HG03442 (cell line): Measurements from ENCODE around the gene TMC8.

Experiments
- ATAC-seq: cut with Tn5 transposase; IDR thresholded peaks from one replicate; pipeline ENCODE4 v1.9.1; 2021; ENCODE audit warnings: mild to moderate bottlenecking, moderate library complexity; ENCODE audit not compliant: unreplicated experiment

Gene TMC8

DNA sequence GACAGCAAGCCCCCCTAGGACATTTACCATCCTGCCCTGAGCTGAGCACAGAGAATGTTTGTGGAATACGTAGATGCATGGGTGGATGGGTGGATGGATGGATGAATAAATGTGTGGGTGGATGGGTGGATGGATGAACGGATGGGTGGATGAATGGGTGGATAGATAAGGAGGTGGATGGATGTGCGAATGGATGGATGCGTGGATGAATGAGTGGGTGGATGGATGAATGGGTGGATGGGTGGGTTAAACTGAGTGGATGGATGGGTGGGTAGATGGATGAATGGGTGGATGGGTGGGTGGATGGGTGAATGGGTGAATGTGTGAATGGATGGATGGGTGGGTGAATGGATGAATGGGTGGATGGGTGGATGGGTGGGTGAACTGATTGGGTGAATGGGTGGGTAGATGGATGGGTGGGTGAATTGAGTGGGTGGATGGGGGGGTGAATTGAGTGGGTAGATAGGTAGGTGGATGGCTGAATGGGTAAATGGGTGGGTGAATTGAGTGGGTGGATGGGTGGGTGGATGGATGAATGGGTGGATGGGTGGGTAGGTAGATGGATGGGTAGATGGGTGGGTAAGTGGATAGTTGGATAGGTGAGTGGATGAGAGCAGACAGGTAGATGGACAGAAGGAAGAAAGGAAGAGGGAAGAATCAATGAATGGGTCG is 7.2 kb upstream of the TMC8 start:
- ATAC-seq = no peak

DNA sequence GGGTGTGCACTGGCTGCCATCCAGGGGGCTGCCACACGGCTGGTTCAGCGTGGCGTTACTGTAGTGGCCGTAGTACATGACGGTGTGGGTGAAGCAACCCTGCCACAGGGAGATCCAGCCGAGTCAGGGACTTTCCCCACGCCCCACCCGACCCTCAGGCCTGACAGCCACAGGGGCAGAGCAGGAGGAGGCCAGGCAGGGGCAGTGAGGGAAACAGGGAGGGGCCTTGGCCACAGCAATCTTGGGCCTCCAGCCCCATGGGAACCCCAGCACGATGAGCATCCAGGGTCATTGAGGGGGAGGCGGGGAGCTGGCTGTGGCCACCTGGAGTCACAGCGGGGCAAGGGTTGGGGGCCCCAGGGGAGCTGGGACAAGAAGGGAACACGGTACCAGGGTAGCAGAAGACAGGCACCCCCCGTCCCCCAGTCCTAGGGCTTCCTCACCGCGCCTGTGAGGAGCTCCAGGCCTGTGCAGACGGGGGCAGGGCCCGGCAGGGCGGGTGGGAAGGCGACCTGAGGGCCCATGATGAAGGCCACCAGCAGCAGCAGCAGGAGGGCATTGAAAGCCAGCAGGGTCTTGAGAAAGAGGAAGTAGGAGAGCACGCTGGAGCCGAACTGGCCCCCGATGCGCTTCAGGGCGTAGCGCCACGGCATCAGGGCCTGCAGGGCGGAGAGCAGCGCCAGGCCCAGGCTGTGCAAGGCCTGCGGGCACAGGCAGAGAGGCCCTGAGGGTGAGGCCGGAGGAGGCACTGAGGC is 6.3 kb upstream of the TMC8 start:
- ATAC-seq = no peak

DNA sequence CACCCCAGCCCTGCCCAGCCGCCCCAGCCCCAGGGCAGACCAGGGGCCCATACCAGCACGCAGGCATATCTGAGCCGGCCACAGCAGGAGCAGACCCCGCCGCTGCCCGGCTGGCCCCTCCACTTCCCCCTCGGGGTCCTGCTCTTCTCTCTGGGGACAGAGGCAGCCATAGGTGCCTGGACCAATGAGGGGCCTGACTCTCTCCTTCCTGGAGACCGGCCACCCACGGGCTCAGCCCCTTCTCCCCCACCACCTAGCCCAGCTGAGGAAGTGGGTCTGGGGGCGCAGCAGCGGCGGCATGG is 5.8 kb upstream of the TMC8 start:
- no peak for ATAC-seq

DNA sequence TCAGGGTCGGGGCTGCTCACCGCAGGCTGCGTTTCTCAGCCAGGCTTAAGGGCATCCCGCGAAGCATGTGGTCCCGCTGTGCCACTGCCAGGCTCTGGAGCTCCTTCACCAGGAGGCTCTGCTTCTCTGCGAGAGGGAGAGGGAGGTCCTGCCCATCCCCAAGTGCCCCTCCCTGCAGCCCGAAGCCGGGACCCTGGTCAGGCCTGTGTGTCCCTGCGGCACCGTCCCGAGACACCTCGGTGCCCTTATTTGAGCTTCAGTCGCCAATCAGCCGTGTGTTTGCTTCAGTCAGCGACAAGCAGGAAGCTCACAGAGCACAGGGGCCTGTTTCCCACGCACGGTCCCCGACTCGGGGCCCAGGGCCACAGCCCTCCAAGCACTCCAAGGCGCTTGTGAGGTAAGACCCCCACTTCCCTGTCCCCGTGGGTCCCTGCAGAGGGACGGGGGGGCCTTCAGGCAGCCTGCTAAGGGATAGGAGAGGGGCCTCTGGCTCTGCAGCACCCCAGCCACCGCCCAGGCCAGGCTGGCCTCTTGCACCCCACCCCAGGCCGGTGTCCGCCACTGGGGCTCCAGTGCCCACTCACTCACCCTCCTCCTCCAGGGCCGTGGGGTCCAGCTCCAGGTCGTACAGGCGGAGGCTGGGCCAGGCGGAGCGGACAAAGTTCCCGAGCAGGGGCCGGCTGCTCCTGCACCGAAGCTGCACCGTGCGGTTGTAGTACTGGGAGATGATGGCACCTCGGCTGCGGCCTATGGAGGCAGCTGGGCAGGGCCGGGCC is 5.2 kb upstream of the TMC8 start:
- no peak for ATAC-seq

DNA sequence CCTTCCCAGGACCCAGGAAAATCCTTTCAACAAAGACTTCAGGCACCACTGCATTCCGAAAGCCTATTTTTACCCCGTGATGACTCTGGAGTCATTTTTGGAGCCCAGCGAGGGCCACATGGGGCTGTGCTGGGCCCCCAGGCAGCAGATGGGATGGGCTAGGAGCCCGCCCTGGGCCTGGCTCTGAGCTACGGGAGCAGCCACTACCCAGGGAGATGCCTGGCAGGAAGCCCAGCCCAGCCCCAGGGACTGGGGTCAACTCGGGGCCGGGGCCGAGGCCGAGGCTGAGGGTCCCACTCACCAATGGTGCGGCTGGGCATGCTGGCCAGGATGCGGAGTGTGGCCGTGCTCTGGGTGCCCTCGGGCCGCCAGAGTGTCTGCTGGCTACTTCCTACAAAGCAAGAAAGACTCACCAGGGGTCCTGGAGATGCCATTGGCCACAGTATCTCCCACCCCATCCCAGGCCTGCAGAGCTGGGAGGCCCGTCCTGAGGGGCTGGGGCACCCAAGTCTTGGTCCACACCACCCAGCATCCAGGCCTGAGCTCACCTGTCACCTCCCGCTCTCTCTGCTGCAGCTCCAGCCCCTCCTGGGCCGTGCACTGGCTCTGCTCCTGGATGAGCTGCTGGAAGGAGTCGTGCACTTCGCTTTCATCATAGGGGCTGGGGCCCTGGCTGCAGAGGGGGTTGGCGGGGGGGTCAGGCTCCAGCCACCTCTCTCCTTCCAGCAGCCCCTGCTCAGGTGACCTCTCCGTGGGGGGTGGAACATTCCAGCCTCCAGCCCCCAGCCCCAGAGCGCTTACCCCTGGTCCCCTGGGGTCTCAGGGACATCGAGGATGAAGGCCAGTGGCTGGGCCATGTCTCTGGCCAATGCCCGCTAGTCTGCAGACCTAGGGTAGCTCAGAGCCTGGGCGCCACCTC is 4.3 kb upstream of the TMC8 start:
- no peak for ATAC-seq

DNA sequence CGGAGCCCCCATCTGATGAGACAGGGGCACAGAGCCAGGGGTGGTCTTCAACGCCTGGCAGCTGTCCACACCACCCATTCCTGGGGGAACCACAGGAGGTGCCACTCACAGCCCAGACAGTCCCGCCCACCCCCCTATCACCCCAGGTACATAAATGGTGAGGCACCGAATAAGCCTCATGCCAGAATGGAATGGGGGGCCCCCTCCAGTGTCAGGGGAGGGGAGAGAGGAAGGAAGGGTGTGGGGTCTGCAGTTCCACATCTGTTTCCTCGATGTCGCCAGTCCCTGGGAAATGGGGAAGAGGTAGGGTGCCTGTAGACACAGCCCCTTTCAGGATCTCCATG is 3.7 kb upstream of the TMC8 start:
- ATAC-seq = no peak

DNA sequence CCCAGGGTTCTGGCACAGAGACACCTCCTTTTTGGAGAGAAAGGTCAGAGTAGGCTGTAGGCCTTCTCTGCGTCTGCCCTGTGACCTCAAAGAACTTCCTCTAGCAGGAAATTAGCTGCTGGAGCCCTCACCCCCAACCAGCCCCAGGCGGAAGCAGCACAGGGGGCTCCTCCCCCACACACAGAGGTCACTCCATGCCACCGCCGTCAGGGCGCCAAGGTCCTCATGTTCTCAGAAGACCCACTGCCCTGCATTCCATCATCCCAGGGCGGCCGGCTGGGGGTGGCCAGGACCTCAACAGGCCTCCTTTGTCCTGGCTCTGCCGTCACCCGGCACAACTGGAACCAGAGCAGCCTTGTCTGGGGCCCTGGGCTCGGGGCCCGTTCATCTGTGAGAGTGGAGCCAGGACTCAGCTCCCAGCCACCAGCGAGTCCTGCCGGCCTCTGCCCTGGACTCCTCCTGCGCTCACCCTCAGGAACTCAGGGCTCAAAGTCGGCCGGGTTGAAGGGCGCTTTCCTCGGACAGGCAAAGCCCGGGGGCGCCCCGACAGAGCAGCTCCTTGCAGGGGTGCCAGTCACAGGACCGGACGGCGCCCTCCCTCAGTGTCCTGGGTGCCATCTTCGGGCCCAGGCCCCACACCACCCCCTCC is 3.2 kb upstream of the TMC8 start:
- ATAC-seq = no peak

DNA sequence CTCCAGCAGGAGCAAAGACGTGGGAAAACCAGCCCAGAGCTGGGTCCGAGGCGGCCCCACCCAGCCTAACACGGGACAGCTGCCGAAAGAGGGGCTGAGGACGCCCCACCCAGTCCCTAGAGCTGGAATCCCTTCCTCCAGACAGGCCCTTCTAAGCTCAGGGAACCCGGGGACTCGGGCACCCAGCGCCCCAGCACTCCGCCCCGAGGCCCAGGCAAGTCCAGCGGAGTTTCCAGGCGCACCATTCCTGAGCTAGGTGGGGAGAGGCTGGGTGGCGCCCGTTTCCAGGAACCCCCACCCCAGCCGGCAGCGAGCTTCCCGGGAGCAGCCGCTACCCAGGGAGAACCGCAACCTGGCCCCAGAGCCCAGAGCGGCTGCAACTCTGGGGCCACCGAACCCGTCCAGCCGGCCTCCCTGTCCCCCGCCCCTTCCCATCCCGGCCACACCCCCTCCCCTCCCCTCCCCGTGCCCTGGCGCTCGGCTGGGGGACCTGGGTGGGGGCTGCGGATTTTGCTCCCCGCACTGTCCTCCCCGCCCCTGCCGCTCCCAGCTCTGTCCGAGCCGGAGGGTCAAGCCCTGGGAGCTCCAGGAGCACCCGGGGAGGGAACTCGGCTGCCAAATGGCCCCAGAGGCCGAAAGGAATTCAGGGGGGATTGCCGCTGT is 2.6 kb upstream of the TMC8 start:
- no peak for ATAC-seq

DNA sequence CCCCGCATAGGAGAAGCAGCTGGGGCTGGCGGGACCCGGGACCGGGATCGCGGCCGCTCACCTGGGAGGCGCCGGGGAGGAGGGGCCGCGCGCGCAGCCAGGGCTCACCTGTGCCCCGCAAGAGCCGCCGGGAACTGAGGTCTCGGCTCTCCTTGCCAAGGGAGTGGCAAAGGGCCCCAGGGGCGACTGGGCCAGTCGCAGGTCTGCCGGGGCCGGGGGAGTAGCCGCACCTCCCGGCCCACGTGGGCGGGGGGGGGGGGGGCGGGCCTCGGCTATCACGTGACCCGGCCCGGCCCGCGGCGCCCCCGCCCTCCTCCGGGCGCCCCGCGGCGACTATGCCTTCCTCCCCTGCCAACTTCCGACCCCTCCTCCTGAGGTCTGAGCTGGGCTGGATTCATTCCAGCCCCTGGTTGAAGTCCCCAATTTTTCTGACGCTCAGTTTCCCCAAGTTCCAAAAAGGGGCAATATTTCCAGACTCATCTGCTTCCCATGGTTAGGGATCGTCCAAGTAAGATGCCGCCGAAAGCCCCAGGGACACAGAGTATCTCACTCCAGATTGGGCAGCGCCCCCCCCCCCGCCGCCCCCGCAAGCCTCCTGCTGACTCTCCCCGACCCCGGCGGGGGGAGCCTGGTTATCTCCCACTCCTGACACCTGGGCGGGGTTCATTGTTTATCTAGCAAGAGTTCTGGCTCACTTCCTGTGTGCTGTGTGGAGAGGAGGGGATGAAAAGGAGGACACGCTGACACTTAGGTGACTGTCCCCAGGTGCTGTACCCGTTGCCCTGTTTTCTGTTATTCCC is 1.8 kb upstream of the TMC8 start, which contains the start of gene TMC6:
Gene TMC6, minus strand, starts transcription at position 205 of the 800 bp plus-strand sequence. CDS start 1,923 bp downstream, outside the sequence.
- ATAC-seq = no peak

DNA sequence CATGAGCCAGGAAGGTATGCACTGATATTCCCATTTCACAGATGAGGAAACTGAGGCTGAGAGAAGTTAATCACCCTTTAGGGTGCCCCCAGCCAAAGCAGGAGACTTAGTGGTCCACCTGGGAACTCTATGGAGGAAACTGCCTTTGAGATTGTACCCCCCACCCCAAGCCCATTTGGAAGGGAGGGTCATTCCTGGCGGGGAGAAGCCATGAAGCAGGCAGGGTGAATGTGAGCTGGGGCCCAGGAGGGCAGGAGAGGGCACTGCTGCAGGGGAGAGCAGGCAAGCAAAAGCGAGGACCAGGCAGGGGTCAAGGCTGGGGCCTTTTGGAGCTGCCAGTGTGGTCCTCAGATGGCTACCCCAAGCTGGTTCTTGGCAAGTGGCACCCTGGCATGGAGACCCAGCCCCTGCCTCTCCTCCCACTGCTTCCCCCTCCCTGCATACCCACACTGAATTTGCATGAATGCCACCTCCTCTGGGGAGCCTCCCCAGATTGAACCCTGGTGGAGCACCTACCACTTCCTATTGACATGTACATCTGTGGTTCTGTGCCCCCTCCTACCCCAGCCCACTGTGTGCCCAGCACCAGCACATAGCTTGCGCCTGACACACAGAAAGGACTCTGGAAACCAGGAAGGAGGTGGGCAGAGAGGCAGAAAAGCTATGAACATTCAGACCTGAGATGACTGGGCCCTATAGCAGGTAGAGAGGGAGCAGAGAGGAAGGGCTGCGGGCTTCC is 1.1 kb upstream of the TMC8 start:
- ATAC-seq = no peak

DNA sequence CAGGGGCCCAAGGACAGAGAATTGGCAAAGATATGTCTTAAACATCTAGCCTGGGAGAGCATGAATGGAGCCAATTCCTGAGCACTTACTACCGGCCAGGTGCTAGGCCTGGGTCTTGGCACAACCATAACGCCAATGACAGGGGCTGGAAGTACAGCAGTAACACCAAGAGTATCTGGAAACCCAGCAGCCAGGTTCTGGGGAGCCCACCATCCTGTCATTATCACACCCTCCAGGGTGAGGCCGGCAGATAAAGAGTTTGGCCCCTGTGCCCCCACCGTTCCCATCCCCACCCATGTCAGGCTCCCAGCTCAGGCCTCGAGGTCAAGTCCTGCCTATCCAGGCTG is 508 bp upstream of the TMC8 start:
- ATAC-seq = no peak

DNA sequence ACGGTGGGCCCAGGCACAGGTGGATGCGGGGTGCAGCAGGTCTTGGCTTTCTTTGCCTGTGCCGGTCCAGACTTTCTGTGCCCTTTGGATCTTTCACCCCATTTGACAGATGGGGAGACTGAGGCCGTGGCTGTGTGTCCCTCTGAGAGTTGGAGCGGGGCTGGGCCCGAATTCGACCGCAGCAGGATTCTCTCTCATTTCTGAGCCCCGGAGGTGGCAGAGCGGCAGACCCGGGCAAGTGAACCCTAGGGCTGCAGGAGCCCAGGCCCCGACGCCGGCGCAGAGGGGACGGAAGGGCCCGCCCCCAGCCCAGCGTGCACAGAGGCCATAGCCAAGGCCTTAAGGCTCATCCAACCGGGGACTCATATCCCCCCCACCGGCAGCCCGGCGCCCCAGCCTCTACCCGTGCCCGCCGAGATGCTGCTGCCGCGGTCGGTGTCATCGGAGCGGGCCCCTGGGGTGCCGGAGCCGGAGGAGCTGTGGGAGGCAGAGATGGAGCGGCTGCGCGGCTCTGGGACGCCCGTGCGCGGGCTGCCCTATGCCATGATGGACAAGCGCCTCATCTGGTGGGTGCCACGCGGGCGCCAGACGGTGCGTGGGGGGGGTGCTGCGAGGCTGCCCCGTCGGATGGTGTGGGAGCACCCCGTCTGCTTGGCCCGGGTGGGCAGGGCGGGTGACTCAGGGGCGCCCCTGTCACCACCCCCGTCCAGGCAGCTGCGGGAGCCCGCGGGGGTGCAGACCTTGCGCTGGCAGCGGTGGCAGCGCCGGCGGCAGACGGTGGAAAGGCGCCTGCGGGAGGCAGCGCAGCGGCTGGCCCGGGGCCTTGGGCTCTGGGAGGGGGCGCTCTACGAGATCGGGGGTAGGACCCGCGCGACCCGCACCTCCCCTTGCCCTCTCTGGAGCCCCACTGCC is 857 bp downstream of the TMC8 start:
- ATAC-seq = no peak

DNA sequence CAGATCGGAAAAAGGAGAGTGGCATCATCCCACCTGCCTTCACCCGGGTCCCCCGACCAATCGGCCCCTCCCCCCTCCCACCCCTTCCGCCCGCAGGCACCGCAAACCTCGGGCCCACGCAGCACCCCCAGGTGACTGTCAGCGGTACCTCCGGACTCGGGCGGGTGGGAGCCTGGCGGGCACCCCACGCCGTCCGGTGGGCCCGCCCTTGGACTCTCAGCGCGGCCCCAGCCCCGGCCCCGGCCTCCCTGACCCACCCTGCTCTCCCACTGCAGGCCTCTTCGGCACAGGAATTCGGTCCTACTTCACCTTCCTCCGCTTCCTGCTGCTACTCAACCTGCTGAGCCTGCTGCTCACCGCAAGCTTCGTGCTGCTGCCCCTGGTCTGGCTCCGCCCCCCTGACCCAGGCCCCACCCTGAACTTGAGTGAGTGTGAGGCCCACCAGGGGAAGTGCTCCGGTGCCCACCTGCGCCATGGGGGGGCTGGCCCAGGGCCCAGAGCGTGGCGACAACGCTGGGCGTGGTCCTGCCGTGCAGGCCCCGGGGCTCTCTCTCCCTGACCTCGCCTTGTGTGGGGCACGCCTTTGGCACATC is 1.6 kb downstream of the TMC8 start:
- ATAC-seq = no peak

DNA sequence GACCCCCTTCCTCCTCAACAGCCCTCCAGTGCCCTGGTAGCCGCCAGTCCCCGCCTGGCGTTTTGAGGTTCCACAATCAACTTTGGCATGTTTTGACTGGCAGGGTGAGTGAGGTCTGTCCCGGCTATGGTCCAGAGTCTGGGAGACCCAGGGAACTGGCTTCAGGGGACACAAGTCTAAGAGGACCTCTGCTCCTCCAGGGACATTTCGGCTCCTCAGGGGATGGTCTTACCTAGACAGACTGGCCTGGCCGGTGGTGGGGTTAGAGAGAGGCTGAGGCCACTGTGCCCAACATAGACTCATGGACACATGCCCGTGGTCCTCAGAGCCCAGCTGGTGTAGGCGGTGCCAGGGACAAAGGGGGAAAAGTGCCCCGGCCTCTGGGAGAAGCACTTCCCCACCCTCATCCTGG is 2.2 kb downstream of the TMC8 start:
- no peak for ATAC-seq

DNA sequence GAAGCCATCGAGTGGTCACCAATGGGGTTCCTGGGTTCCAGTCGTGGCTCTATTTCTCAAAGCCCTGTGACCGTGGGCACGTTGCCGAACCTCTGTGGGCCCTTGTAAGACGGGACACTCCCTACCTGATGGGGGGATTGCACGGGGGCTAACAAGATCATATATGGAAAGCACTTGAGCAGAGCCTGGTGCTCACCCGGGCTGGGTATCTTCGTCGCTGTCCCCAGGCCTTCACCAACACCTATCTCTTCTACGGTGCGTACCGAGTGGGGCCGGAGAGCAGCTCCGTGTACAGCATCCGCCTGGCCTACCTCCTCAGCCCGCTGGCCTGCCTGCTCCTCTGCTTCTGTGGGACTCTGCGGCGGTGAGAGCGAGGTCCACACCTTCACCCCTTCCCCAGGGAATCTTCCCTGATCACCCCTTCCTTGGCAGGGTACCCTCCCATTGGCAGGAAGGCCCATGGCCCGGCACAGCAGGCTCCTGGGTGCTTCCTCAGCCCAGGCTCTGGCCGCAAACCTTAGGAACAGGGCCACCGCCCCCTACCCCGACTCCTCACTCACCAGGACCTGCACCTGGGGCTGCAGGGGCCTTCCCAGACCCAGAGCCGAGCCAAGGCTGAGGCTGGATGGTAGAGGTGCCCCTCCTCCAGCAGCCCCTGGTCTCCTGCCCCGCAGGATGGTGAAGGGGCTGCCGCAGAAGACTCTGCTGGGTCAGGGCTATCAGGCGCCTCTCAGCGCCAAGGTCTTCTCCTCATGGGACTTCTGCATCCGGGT is 2.8 kb downstream of the TMC8 start:
- no peak for ATAC-seq
